C4-2B (cell line): Measurements from ENCODE around the gene CYP4F3.

Experiments
- ZFX ChIP-seq: fragments of 450-650 bp; IDR thresholded peaks from 2 replicates; pipeline ENCODE4 v1.6.1; 2017
- TF ChIP-seq, protein P1 (sequence below): fragments of 450-650 bp; conservative IDR thresholded peaks from 2 replicates; pipeline ENCODE4 v1.5.1; 2017; ENCODE audit warnings: mild to moderate bottlenecking

DNA sequence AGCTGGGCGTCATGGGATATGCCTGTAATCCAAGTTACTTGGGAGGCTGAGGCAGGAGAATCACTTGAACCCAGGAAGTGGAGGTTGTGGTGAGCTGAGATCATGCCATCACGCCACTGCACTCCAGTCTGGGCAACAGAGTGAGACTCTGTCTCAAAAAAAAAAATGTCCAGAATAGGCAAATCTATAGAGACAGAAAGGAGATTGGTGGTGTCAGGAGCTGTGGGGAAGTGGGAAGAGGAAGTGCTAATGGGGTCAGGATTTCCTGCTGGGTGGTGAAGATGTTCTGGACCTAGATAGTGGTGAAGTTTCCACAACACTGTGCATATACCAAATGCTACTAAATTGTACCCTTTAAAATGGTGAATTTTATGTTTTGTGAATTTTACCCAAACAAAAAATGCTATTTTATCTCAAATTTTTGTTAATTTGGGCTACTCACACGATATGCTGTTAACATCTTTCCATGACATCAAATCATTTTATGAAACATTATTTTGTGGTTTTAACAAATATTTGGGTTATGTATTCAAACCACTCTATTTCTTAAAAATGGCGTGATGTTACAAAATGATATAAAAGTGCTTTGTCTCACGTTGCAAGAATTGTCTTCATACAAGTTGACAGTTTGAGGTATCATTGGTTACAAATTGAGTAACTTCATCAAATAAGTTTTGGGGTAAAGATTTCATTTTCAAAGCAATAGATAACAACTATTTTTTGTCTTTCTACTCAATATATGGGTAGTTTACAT lies 7.4 kb upstream of the CYP4F3 start:
- TF ChIP-seq, protein P1, sequence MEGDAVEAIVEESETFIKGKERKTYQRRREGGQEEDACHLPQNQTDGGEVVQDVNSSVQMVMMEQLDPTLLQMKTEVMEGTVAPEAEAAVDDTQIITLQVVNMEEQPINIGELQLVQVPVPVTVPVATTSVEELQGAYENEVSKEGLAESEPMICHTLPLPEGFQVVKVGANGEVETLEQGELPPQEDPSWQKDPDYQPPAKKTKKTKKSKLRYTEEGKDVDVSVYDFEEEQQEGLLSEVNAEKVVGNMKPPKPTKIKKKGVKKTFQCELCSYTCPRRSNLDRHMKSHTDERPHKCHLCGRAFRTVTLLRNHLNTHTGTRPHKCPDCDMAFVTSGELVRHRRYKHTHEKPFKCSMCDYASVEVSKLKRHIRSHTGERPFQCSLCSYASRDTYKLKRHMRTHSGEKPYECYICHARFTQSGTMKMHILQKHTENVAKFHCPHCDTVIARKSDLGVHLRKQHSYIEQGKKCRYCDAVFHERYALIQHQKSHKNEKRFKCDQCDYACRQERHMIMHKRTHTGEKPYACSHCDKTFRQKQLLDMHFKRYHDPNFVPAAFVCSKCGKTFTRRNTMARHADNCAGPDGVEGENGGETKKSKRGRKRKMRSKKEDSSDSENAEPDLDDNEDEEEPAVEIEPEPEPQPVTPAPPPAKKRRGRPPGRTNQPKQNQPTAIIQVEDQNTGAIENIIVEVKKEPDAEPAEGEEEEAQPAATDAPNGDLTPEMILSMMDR: no peak
- no peak for TF ChIP-seq ZFX
